MCF 10A (cell line): ENCODE measurements around the gene HDAC7. TPM values are rescaled to one million over a fixed set of nuclear protein-coding genes. Genes with fewer than 3 reads are reported as not detected.
A peak's percentile ranks its signal among the peaks of the same experiment; 100 is the strongest.
"Not testable (repeated sequence)": the region's sequence is repeated elsewhere in the genome, so short reads cannot be mapped to it uniquely, and the experiment has no call there.

ENCODE experiments used
- BruUV-seq: library from RNA; stranded (reverse); fragments of 400-500 nt; replicated peaks from 2 replicates; lab custom pipeline; 2021; lab: Mats Ljungman, UMichigan
- CTCF ChIA-PET: fragments of 300-600 bp; sonication (Branson Sonifier 250); formaldehyde crosslinking; extraction: SDS; loops from one replicate; lab custom pipeline; 2021; ENCODE audit warnings: antibody characterized with exemption, inconsistent platforms; lab: Yijun Ruan, JAX
- POLR2A ChIA-PET: fragments of 300-600, 350-650 bp; sonication (Branson Sonifier 250); formaldehyde crosslinking; extraction: SDS; loops from one replicate; lab custom pipeline; 2020; ENCODE audit warnings: antibody characterized with exemption, inconsistent platforms; lab: Yijun Ruan, JAX
- DNase-seq: peaks from one replicate; pipeline ENCODE4 v3.0.0-alpha.2; 2018; ENCODE audit not compliant: unreplicated experiment
- H3K27ac Mint-ChIP-seq: one replicate; pipeline ENCODE4 v1.8.0; 2022; ENCODE audit warnings: mild to moderate bottlenecking, low read depth, mixed read lengths; ENCODE audit not compliant: unreplicated experiment
- H3K27me3 Mint-ChIP-seq: one replicate; pipeline ENCODE4 v1.8.0; 2022; ENCODE audit warnings: mixed read lengths; ENCODE audit not compliant: insufficient read depth, unreplicated experiment
- H3K36me3 Mint-ChIP-seq: one replicate; pipeline ENCODE4 v1.8.0; 2022; ENCODE audit warnings: mild to moderate bottlenecking, moderate library complexity, mixed read lengths; ENCODE audit not compliant: insufficient read depth, unreplicated experiment
- H3K4me1 Mint-ChIP-seq: one replicate; pipeline ENCODE4 v1.8.0; 2022; ENCODE audit warnings: mixed read lengths; ENCODE audit not compliant: insufficient read depth, unreplicated experiment
- H3K4me3 Mint-ChIP-seq: one replicate; pipeline ENCODE4 v1.8.0; 2022; ENCODE audit warnings: mild to moderate bottlenecking, moderate library complexity, mixed read lengths; ENCODE audit not compliant: unreplicated experiment
- H3K9me3 Mint-ChIP-seq: one replicate; pipeline ENCODE4 v1.8.0; 2022; ENCODE audit warnings: mixed read lengths; ENCODE audit not compliant: unreplicated experiment
- CTCF ChIP-seq: fragments of 200-600 bp; IDR thresholded peaks from one replicate; pipeline ENCODE4 v1.8.0; 2022; ENCODE audit warnings: antibody characterized with exemption, mild to moderate bottlenecking; ENCODE audit not compliant: unreplicated experiment
- intact Hi-C: fragments of 100-400 bp; cut with micrococcal nuclease; formaldehyde crosslinking; loops from 2 replicates; pipeline ENCODE4 v1.14.1; 2022
- total RNA-seq: library from RNA; stranded (reverse); gene quantifications from 2 replicates; pipeline ENCODE4 v1.2.3, GENCODE V29; 2022

The HDAC7 gene
- total RNA-seq, 1 experiment from 2014 or later, result 80.1 TPM

- no peak for DNase-seq
- Mint-ChIP-seq H3K9me3 (no peaks in the 10 kb centered on the region), H3K27ac (peak overlapping the region; percentile 91), H3K36me3 (no peaks in the 10 kb centered on the region), H3K4me1 (peaks cover 56% of the 10 kb centered on the region), H3K27me3 (no peaks in the 10 kb centered on the region), H3K4me3 (no peak overlapping the region)
- CTCF ChIA-PET, result interaction anchor here (0.7 to 7.8 kb wide), 6 partner anchors 17 to 167 kb away, joined by 3 to 72 read pairs (median 6); no protein-coding TSS in a partner anchor
- POLR2A ChIA-PET, result interaction anchor here (1.4 to 3.5 kb wide), 3 partner anchors 11 to 27 kb away, joined by 4 to 20 read pairs (median 9); no protein-coding TSS in a partner anchor
- BruUV-seq, result no TSS peak
- TF ChIP-seq CTCF, result no peak
- intact Hi-C loops, result no loop called here
Observed at GRCh38 chr12:47811072-47811396, 8.7 kb downstream of the HDAC7 start.

DNA sequence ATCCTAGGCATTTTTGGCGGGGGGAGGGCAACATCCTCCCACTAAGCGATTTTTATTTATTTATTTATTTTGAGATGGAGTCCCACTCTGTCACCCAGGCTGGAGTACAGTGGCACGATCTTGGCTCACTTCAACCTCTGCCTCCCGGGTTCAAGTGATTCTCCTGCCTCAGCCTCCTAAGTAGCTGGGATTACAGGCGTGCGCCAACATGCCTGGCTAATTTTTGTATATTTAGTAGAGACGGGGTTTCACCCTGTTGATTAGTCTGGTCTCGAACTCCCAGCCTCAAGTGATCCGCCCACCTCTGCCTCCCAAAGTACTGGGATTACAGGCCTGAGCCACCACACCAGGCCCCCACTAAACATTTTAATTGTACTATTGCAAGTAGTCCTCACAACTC, 10.2 kb downstream of the HDAC7 start:
- H3K36me3 Mint-ChIP-seq, DNase-seq, intact Hi-C loops, H3K4me3 Mint-ChIP-seq, H3K9me3 Mint-ChIP-seq, BruUV-seq, H3K27me3 Mint-ChIP-seq: not testable (repeated sequence)
- ChIA-PET POLR2A (interaction anchor here (0.6 to 2.5 kb wide), 2 partner anchors 29 to 236 kb away, joined by 3 to 9 read pairs; no protein-coding TSS in a partner anchor), CTCF (interaction anchor here (0.6 to 7.8 kb wide), 5 partner anchors 27 to 67 kb away, joined by 3 to 72 read pairs (median 10); no protein-coding TSS in a partner anchor)
- H3K27ac Mint-ChIP-seq, result peak overlapping the region; percentile 82
- H3K4me1 Mint-ChIP-seq, result peaks cover 48% of the 10 kb centered on the region

DNA sequence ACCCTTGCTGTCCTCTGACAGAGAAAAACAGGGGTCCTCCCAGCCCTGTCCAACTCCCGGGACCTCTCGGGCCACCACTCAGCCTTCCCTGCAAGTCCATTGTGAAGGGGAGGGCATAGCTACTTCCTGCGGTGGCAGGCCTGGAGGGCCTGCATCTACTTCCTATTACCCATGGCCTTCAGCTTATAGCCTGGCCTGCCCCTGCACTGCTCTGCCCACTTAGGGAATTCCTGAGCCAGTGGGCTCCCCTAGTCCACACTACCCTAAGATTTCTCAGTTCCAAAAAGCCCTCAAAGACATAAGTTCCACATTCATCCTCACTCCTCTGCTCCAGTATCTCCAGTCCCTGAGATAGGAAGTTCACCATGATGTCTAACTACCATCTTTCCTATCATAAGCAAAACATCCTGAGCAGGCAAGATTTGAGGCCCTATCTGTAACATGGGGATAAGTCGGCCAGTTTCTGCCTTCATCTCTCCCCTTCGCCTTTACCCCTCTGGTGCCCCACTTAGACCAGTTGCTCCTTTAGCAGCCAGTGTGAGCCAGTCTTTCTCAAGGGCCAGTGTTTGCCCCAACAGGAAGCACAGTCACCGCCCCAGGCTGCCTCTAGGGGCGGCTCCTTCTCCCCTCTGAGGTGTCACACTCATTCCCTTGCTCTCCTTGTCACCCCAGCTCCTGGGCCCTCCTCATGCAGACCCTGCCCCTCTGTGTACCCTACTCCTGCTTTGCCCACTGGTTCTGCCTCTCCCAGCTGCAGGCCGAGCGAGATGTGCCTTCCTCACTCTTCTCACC, 10.9 kb downstream of the HDAC7 start:
- no peak overlapping the region for H3K4me3 Mint-ChIP-seq
- peaks cover 41% of the 10 kb centered on the region for H3K4me1 Mint-ChIP-seq
- H3K9me3 Mint-ChIP-seq, result no peaks in the 10 kb centered on the region
- peak overlapping the region; percentile 82 for H3K27ac Mint-ChIP-seq
- DNase-seq, result peak; percentile 53
- CTCF ChIA-PET, result interaction anchor here (0.6 to 7.8 kb wide), 11 partner anchors 9 to 66 kb away, joined by 3 to 72 read pairs (median 3); partner anchors contain the start of gene HDAC7
- peaks cover 7% of the 10 kb centered on the region for H3K36me3 Mint-ChIP-seq
- no peaks in the 10 kb centered on the region for H3K27me3 Mint-ChIP-seq
- intact Hi-C loops, result no loop called here
- POLR2A ChIA-PET, result interaction anchor here (0.6 to 1.3 kb wide), 3 partner anchors 20 to 255 kb away, joined by 3 to 5 read pairs (median 4); no protein-coding TSS in a partner anchor
- no TSS peak for BruUV-seq
- no peak for TF ChIP-seq CTCF

GRCh38 chr12:47808050-47808449, 11.7 kb downstream of the HDAC7 start:
- Mint-ChIP-seq H3K36me3 (peaks cover 7% of the 10 kb centered on the region), H3K27me3 (no peaks in the 10 kb centered on the region), H3K4me3 (no peak overlapping the region), H3K4me1 (peaks cover 34% of the 10 kb centered on the region), H3K27ac (no peak overlapping the region), H3K9me3 (no peaks in the 10 kb centered on the region)
- ChIA-PET POLR2A (interaction anchor here (0.6 to 1.3 kb wide), 4 partner anchors 12 to 254 kb away, joined by 3 to 6 read pairs (median 4); partner anchors contain the start of gene HDAC7), CTCF (interaction anchor here (0.6 to 7.8 kb wide), 10 partner anchors 10 to 77 kb away, joined by 3 to 72 read pairs (median 5); partner anchors contain the start of gene HDAC7)
- no peak for DNase-seq
- no peak for TF ChIP-seq CTCF
- intact Hi-C loops, result no loop called here
- no TSS peak for BruUV-seq
